Measurements from ENCODE around the gene CCDC88B. TPM values are rescaled to one million over a fixed set of nuclear protein-coding genes. Genes with fewer than 3 reads are reported as not detected.

The CCDC88B gene
- total RNA-seq, 2 donors from 2014 or later: 14.2 to 15.2 TPM

GRCh38 chr11:64384981-64385944, 45.3 kb downstream of the CCDC88B start:
- H3K4me3 ChIP-seq (ENCODE audit: low read length): no peak overlapping the region
- no peaks in the 10 kb centered on the region for H3K27me3 ChIP-seq (ENCODE audit: control insufficient read depth, insufficient read depth, low read length, poor library complexity, severe bottlenecking)
- no peak overlapping the region for H3K27ac Mint-ChIP-seq
- no peaks in the 10 kb centered on the region for H3K27me3 Mint-ChIP-seq (ENCODE audit: insufficient read depth)
- H3K4me3 Mint-ChIP-seq: no peak overlapping the region
- no peak overlapping the region for H3K9ac ChIP-seq (ENCODE audit: extremely low read depth, low read length, poor library complexity, severe bottlenecking)
- peak; percentile 70 for DNase-seq
- H3K36me3 Mint-ChIP-seq (ENCODE audit: low read depth): no peaks in the 10 kb centered on the region
- TF ChIP-seq CTCF (conservative IDR thresholded peaks at IDR 0.05): no peak
- H3K9me3 Mint-ChIP-seq: no peaks in the 10 kb centered on the region
- H3K9me3 ChIP-seq (ENCODE audit: control insufficient read depth, low read length): no peaks in the 10 kb centered on the region
- H3K4me1 Mint-ChIP-seq: peaks cover 7% of the 10 kb centered on the region
- no peaks in the 10 kb centered on the region for H3K4me1 ChIP-seq (ENCODE audit: control insufficient read depth, insufficient read depth, low read length)
- H3K36me3 ChIP-seq (ENCODE audit: control insufficient read depth, insufficient read depth, low read length): no peaks in the 10 kb centered on the region
- H3K27ac ChIP-seq (ENCODE audit: low read depth, low read length): no peak overlapping the region
- 83 to 87% methylated on average over 12 to 15 of the region's 15 CpGs for WGBS, 2 experiments (ENCODE audit: insufficient coverage in 1 of 2, insufficient read length in 1 of 2)

GRCh38 chr11:64385945-64386704, 46.1 kb downstream of the CCDC88B start:
- H3K4me1 ChIP-seq (ENCODE audit: control insufficient read depth, insufficient read depth, low read length): no peaks in the 10 kb centered on the region
- 89 to 90% methylated on average over 10 to 11 of the region's 11 CpGs for WGBS, 2 experiments (ENCODE audit: insufficient coverage in 1 of 2, insufficient read length in 1 of 2)
- DNase-seq: no peak

GRCh38 chr11:64387916-64388315, 47.9 kb downstream of the CCDC88B start:
- no peaks in the 10 kb centered on the region for H3K4me1 ChIP-seq (ENCODE audit: control insufficient read depth, insufficient read depth, low read length)
- Mint-ChIP-seq H3K36me3 (ENCODE audit: low read depth) (no peaks in the 10 kb centered on the region), H3K9me3 (no peaks in the 10 kb centered on the region), H3K27ac (no peak overlapping the region), H3K4me1 (peaks cover under 1% of the 10 kb centered on the region), H3K27me3 (ENCODE audit: insufficient read depth) (no peaks in the 10 kb centered on the region), H3K4me3 (no peak overlapping the region)
- DNase-seq: no peak
- no peaks in the 10 kb centered on the region for H3K36me3 ChIP-seq (ENCODE audit: control insufficient read depth, insufficient read depth, low read length)
- no peaks in the 10 kb centered on the region for H3K9me3 ChIP-seq (ENCODE audit: control insufficient read depth, low read length)
- H3K27ac ChIP-seq (ENCODE audit: low read depth, low read length): no peak overlapping the region
- H3K9ac ChIP-seq (ENCODE audit: extremely low read depth, low read length, poor library complexity, severe bottlenecking): no peak overlapping the region
- no peak for TF ChIP-seq CTCF (conservative IDR thresholded peaks at IDR 0.05)
- H3K4me3 ChIP-seq (ENCODE audit: low read length): no peak overlapping the region
- no peaks in the 10 kb centered on the region for H3K27me3 ChIP-seq (ENCODE audit: control insufficient read depth, insufficient read depth, low read length, poor library complexity, severe bottlenecking)

More at GRCh38 chr11:64385945-64386704, 46.1 kb downstream of the CCDC88B start:
- no peaks in the 10 kb centered on the region for H3K36me3 ChIP-seq (ENCODE audit: control insufficient read depth, insufficient read depth, low read length)
- Mint-ChIP-seq H3K9me3 (no peaks in the 10 kb centered on the region), H3K4me3 (no peak overlapping the region), H3K27me3 (ENCODE audit: insufficient read depth) (no peaks in the 10 kb centered on the region), H3K36me3 (ENCODE audit: low read depth) (no peaks in the 10 kb centered on the region), H3K27ac (no peak overlapping the region), H3K4me1 (peaks cover 7% of the 10 kb centered on the region)
- no peaks in the 10 kb centered on the region for H3K9me3 ChIP-seq (ENCODE audit: control insufficient read depth, low read length)
- H3K9ac ChIP-seq (ENCODE audit: extremely low read depth, low read length, poor library complexity, severe bottlenecking): no peak overlapping the region
- H3K27ac ChIP-seq (ENCODE audit: low read depth, low read length): no peak overlapping the region
- no peak overlapping the region for H3K4me3 ChIP-seq (ENCODE audit: low read length)
- no peaks in the 10 kb centered on the region for H3K27me3 ChIP-seq (ENCODE audit: control insufficient read depth, insufficient read depth, low read length, poor library complexity, severe bottlenecking)
- no peak for TF ChIP-seq CTCF (conservative IDR thresholded peaks at IDR 0.05)

All from endodermal cell (in vitro differentiated cells).